ENCODE data around the gene SNRNP27.
"Not testable (repeated sequence)": the region's sequence is repeated elsewhere in the genome, so short reads cannot be mapped to it uniquely, and the experiment has no call there.

SNRNP27 gene

GRCh38 chr2:69893684-69894551, at the start of gene SNRNP27:
TSS of gene SNRNP27 (plus strand) at chr2:69893956. CDS start at chr2:69893985, 29 bp downstream.
- peak; percentile 11 for DNase-seq

DNA sequence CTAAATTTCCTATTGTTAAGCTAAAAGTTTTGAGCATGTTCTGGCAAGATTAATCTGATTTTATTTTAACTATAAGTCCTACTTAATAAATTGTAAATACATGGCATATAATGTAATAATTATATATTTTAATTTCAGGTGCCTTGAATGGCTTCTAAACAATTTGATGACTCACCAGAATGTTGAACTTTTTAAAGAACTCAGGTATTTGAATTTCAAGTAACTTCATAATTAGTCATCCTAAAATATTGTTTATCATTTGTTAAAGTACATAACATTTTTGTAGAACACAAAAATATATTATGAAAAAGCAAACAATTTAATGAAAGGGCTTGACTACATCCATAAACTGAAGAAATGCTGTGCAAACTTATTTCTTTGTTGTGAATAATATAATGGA, 49.8 kb upstream of the SNRNP27 start:
- no peak for DNase-seq

- DNase-seq, result no peak
Observed at GRCh38 chr2:69844560-69844959, 49.2 kb upstream of the SNRNP27 start.

GRCh38 chr2:69846182-69847067, 47.3 kb upstream of the SNRNP27 start:
- no peak for DNase-seq

DNA sequence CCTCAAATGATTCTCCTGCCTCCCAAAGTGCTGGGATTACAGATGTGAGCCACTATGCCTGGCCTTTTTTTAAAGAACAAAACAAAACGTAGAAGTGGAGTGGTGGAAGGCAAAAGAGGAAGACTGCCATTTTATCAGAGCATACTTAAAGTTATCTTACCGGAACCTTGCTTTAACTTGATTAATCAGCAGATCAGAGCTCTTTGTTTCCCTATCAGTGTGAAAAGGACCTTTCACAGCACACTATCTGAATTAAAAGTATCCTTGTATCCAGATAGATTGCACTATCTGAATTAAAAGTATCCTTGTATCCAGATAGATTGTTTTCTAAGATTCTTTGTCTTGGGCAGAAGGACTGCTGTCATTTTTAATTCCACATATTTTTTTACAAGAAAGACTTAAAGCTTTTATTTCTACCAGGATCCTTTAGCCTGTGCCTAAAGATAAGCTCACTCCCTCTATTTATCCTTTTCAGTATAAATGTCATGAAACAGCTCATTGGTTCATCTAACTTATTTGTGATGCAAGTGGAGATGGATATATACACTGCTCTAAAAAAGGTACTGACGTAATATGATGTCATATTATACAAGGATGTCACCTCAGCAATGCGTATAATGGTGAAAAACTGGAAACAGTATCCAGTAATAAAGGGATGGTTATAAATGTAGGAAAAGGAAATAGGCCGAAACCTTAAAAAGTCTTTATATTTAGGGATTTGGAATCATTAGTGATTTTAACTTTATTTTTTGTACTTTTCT, 46.5 kb upstream of the SNRNP27 start:
- DNase-seq, result no peak

- DNase-seq, result no peak
Observed at GRCh38 chr2:69848186-69848790, 45.5 kb upstream of the SNRNP27 start.

GRCh38 chr2:69858261-69858660, 35.5 kb upstream of the SNRNP27 start:
- DNase-seq, result no peak

DNA sequence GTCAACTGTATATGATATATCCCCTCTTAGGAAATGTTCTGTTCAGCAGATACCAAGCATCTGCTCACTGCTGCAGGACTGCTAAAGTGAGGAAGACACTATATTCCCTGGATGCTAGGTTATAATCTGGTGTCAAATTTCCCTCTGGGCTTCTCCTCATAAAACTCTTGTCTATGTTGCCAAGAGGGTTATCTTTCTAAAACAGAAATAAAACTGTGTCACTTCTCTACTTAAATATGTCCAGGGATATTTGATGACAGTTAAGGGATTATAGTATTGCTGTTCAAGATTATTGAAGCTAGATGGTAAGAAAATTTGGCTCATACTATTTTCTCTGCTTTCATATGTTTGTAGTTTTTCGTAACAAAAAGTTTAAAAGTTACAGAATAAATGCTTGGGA, 30.5 kb upstream of the SNRNP27 start:
- DNase-seq, result no peak

GRCh38 chr2:69888451-69888850, 5.3 kb upstream of the SNRNP27 start:
- no peak for DNase-seq

GRCh38 chr2:69889302-69889701, 4.5 kb upstream of the SNRNP27 start:
- DNase-seq, result no peak

- DNase-seq, result no peak
Observed at GRCh38 chr2:69890881-69891280, 2.9 kb upstream of the SNRNP27 start.

DNA sequence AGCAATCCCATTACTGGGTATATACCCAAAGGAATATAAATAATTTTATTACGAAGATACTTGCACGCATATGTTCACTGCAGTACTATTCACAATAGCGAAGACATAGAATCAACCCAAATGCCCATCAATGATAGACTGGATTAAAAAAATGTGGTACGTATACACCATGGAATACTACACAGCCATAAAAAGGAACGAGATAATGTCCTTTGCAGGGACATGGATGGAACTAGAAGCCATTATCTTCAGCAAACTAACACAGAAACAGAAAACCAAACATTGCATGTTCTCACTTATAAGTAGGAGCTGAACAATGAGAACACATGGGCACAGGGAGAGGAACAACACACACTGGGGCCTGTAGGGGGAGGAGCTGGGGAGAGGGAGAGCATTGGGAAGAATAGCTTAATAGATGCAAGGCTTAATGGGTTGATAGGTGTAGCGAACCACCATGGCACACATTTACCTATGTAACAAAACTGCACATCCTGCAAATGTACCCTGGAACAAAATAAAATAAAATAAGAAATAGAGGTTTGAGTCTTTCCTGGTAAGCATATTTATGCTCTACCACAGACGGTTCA, 825 bp upstream of the SNRNP27 start:
- DNase-seq, result not testable (repeated sequence)

- not testable (repeated sequence) for DNase-seq
Observed at GRCh38 chr2:69894737-69895136, 981 bp downstream of the SNRNP27 start.

DNA sequence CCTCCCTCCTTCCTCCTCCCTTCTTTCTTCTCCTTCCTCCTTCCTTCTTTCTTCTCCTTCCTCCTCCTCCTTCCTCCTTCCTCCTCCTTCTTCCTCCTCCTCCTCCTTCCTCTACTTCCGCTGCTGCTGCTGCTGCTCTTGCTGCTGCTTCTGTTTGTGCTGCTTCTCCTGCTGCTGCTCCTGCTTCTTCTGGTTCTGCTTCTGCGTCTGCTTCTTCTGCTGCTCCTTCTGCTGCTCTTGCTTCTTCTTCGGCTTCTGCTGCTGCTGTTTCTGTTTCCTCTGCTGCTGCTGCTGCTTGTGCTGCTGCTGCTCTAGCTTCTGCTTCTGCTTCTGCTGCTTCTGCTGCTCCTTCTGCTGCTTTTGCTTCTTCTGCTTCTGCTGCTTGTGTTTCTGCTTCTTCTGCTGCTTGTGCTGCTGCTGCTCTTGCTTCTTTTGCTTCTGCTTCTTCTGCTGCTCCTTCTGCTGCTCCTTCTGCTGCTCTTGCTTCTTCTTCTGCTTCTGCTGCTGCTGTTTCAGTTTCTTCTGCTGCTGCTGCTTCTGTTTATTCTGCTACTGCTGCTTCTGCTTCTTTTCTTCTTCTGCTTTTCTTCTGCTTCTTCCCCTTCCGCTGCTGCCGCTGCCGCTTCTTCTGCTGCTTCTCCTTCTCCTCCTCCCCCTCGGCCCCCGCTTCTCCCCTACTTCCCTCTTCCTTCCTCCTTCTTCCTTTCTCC, 8.6 kb downstream of the SNRNP27 start:
- DNase-seq, result no peak

DNA sequence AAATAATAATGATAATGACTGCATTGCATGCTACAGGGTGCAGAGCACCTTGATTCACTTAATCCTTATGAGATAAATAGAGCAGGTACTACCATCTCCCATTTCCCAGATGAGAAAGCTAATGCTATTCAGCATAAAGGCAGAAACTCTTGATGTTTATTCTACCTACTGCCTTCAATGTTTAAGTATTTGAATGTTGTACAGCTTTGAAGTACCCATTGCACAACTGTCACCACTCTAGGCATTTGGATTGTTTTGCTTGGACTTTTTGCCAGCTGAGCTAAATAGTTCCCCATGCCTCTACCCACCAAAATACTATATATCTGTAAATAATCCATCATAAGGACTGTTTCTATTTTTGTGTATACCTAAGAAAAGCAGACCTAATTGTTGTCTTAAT, 13.5 kb downstream of the SNRNP27 start:
- no peak for DNase-seq

DNA sequence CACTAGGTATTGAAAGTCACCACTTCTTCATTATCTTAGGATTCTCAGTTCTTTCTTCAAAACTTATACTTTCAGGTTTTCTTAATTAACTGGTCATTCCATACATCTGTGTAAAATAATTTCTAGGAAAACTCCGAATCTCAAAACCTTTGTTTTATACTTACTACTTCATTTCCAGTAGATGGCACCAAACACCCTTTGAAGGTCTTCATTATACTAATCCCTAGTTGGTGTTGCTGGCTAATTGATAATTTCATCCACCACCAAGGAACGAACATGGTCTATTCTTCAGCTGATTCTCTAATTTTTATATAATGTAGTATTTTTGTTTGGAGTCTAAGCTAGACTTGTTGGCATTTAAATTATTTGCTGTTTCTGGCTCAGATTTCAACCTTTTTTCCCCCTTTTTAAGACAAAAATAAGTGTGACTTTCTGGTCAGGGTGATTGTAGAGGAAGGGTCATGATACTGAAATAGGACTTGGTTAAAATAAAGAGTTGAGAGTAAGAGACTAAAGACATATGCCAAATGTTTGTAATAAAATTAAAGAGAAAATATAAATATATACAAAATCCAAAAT, 18.3 kb downstream of the SNRNP27 start:
- no peak for DNase-seq

- DNase-seq, result peak; percentile 98
Observed at GRCh38 chr2:69914164-69914949, 20.6 kb downstream of the SNRNP27 start.

DNA sequence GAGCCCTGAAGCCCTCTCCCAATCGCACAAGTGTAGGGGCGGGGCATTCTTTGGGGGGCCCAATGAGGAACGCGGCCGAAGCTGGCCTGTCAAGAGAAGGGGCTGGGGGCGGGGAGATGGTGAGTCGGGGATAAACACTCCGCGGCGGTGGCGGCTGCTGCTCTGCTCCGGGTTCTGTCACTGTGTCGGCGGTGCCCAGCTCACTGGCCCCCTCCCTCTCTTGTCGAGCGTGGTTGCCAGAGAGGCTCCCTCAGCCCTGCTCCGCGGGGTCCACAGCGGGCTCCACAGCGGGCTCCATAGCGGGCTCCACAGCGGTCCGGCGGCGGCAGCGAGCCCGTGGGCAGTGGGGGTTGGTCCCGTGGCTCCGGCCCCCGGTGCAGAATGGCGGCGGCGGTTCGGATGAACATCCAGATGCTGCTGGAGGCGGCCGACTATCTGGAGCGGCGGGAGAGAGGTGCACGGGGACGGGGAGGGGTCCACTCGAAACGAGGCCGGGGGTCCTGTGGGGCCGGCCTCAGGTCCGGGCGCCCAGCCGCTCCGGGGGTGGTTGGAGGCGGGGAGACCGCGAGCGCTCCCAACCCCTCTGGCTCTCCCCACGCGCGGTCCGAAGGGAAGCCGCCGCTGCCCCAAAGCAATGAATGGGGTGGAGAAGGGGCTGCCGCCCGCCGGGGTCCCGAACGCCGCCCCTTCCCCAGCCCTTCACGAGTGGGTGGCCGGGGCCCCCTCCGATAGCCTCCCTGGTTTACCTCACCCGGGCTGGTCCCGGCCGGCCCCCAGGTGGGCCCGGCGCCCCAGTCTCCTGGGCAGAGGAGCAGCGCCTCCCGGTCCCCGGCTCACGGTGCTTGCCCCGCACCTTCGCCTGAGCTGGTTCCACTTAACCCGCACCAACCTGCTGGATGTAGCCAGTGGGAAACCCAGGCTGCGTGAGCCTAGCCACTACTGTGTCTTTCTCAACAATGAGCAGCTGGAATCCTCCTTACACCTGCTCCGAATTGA, 21.5 kb downstream of the SNRNP27 start, which contains the start of gene MXD1:
TSS of gene MXD1 (plus strand) at position 160 of the 996 bp plus-strand sequence. CDS start at position 382, 222 bp downstream.
- no peak for DNase-seq

DNA sequence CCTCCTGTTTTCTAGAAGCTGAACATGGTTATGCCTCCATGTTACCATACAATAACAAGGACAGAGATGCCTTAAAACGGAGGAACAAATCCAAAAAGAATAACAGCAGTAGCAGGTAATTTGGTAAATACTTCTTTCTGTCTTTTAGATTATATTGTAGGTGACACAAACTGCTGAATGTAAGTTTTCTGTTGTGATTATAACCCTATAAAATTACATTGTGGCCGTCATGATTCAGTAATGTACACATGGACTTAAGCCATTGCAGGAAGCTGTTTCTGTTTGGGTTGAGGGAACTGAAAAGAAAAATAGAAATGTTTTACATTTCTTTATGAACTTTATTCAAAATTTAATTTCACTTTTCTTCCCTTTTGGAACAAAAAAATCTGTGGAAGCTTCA, 22.4 kb downstream of the SNRNP27 start:
- no peak for DNase-seq

Data from NCI-H524 treated with DMSO at 0.1 percent for 48 hours (cell line).